ENCODE measurements around the gene TBCK.

The TBCK gene

DNA sequence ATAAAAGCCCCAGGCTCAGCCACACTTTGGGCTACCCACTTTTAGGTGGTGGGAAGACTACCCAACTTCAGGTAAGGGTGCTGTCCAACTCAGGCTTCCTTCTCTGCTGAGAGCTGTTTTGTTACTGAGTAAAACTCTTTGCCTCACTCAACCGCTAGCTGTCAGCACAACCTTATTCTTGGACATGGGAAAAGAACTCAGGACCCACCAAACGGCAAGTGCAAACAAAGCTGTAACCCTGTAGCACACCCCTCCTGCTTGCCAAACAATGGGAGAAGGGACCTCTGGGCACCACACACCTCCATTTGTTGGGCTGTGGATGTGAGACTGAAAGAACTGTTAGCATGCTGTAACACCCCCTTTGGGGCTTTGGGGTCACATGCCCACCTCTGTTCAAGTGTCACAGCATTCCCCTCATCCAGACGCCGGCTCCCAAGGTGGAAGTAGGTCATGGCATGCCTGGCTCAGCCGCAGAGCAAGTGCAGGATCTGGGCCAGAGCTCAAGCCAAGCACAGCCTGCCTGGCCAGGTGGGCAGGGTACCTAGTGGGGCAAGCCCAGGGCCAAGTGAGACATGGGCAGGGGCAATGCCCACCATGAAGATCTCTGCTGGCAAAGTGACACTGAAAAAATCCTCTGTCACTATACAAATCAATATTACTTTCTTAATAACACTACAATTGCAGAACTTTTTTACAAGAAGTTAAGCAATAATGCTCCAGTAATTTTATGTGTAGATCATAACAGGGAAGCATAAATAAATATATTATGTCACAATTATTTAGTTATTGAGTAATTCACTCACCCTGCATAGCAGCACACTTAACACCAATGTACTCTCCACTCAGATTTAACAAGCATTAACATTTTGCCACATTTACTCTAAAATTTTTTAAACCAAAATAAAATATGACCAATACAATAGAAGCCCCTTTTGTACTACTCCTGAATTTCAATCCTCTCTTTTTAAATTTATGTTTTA lies 107.2 kb downstream of the TBCK start:
- Histone ChIP-seq H3K27ac (ENCODE audit: low read length) (no peak overlapping the region), H3K36me3 (ENCODE audit: control insufficient read depth, low read depth, low read length) (no peaks in the 10 kb centered on the region), H3K27me3 (ENCODE audit: control insufficient read depth, insufficient read depth, low read length) (no peaks in the 10 kb centered on the region), H3K9me3 (ENCODE audit: control insufficient read depth, low read depth, low read length) (no peaks in the 10 kb centered on the region), H3K9ac (ENCODE audit: low read length) (no peak overlapping the region), H3K4me3 (ENCODE audit: low read length) (no peak overlapping the region), H3K4me1 (ENCODE audit: control insufficient read depth, low read depth, low read length) (peaks cover 7% of the 10 kb centered on the region)

DNA sequence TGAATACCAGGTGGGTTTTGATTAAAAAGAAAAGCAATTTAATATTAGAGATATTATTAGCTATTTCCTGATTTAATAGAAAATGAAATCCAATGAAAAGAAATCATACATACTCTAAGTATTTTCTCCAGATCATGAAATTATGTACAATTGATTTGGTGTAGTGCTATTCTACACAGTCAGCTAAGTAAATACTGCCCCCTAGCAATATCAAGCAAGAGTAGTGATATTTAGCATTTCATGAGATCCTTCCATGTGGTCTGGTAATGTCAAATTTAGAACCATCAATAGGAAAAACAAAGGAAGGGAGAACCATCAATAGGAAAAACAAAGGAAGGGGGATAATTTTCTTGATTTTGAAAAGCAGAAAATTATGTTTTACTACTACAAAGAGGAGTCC lies 114.6 kb downstream of the TBCK start:
- Histone ChIP-seq H3K9ac (ENCODE audit: low read length) (no peak overlapping the region), H3K27ac (ENCODE audit: low read length) (no peak overlapping the region), H3K4me3 (ENCODE audit: low read length) (no peak overlapping the region), H3K36me3 (ENCODE audit: control insufficient read depth, low read depth, low read length) (no peaks in the 10 kb centered on the region), H3K27me3 (ENCODE audit: control insufficient read depth, insufficient read depth, low read length) (no peaks in the 10 kb centered on the region), H3K9me3 (ENCODE audit: control insufficient read depth, low read depth, low read length) (no peaks in the 10 kb centered on the region), H3K4me1 (ENCODE audit: control insufficient read depth, low read depth, low read length) (no peaks in the 10 kb centered on the region)

DNA sequence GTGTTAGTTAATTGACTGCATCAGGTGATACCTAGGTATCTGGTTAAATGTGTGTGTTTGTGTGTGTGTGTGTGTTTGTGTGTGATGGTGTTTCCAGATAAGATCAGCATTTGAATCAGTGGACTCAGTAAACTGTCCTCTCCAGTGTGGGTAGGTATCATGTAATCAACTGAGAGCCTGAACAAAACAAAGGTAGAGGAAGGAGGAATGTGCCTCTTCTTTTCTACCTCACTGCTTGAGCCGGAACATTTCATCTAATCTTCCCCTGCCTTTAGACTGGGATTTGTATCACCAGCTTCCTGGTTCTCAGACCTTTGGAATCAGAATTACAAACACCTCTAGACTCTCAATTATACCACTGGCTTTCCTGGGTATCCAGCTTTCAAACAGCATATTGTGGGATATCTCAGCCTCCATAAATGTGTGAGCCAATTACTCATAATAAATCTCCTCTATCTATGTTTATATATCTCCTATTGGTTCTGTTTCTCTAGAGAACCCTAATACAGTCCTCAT lies 120.5 kb downstream of the TBCK start:
- Histone ChIP-seq H3K9me3 (ENCODE audit: control insufficient read depth, low read depth, low read length) (no peaks in the 10 kb centered on the region), H3K27me3 (ENCODE audit: control insufficient read depth, insufficient read depth, low read length) (no peaks in the 10 kb centered on the region), H3K27ac (ENCODE audit: low read length) (no peak overlapping the region), H3K4me1 (ENCODE audit: control insufficient read depth, low read depth, low read length) (no peaks in the 10 kb centered on the region), H3K9ac (ENCODE audit: low read length) (no peak overlapping the region), H3K4me3 (ENCODE audit: low read length) (no peak overlapping the region), H3K36me3 (ENCODE audit: control insufficient read depth, low read depth, low read length) (no peaks in the 10 kb centered on the region)

DNA sequence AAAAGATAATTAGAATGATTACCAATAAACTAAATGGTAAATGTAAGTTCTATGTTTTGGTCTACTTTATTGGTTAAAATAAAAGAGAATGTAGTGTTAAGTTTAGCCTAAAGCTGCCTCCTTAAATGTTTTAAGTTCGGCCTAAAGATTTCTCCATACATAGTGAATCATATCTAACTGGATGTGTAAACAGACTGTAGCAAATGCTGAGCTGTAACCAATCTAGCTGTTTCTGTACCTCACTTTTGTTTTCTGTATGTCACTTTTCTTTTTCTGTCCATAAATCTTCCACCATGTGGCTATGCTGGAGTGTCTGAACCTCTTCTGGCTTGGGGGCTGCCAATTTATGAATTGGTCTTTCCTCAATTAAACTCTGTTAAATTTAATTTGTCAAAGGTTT lies 121.2 kb downstream of the TBCK start:
- no peaks in the 10 kb centered on the region for H3K27me3 ChIP-seq (ENCODE audit: control insufficient read depth, insufficient read depth, low read length)
- H3K4me1 ChIP-seq (ENCODE audit: control insufficient read depth, low read depth, low read length): no peaks in the 10 kb centered on the region
- H3K36me3 ChIP-seq (ENCODE audit: control insufficient read depth, low read depth, low read length): no peaks in the 10 kb centered on the region
- no peak overlapping the region for H3K27ac ChIP-seq (ENCODE audit: low read length)
- no peak overlapping the region for H3K4me3 ChIP-seq (ENCODE audit: low read length)
- no peak overlapping the region for H3K9ac ChIP-seq (ENCODE audit: low read length)
- no peaks in the 10 kb centered on the region for H3K9me3 ChIP-seq (ENCODE audit: control insufficient read depth, low read depth, low read length)

DNA sequence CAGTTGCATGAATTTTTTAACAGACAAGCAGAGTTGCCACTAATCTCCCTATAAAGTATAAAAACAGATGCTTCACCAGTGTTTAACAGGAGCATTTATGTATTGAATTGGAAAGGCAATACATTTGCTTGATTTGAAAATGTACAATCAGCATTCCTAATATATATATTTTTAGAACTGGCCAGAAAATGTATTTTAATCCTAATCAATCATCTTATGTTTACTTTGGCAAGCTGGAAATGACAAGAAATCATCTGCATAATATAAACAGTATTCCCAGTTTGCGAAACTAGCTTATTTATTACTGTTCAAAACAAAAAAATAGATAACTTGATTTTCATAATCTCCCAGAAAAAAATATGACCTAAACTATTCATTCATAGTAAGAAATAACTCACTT lies 123.9 kb downstream of the TBCK start:
- no peaks in the 10 kb centered on the region for H3K9me3 ChIP-seq (ENCODE audit: control insufficient read depth, low read depth, low read length)
- H3K27me3 ChIP-seq (ENCODE audit: control insufficient read depth, insufficient read depth, low read length): no peaks in the 10 kb centered on the region
- H3K36me3 ChIP-seq (ENCODE audit: control insufficient read depth, low read depth, low read length): no peaks in the 10 kb centered on the region
- H3K27ac ChIP-seq (ENCODE audit: low read length): no peak overlapping the region
- H3K9ac ChIP-seq (ENCODE audit: low read length): no peak overlapping the region
- no peak overlapping the region for H3K4me3 ChIP-seq (ENCODE audit: low read length)
- no peaks in the 10 kb centered on the region for H3K4me1 ChIP-seq (ENCODE audit: control insufficient read depth, low read depth, low read length)

DNA sequence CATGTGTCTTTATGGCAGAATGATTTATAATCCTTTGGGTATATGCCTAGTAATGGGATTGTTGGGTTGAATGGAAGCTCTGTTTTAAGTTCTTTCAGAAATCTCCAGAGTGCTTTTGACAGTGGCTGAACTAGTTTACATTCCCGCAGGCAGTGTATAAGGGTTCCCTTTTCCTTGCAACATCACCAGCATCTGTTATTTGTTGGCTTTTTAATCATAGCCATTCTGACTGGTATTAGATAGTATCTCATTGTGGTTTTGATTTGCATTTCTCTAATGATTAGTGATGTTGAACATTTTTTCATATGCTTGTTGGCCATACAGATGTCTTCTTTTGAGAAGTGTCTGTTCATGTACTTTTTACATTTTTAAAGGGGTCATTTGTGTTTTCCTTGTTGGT lies 129.8 kb downstream of the TBCK start:
- Histone ChIP-seq H3K4me3 (ENCODE audit: low read length) (no peak overlapping the region), H3K27ac (ENCODE audit: low read length) (no peak overlapping the region), H3K4me1 (ENCODE audit: control insufficient read depth, low read depth, low read length) (no peaks in the 10 kb centered on the region), H3K36me3 (ENCODE audit: control insufficient read depth, low read depth, low read length) (no peaks in the 10 kb centered on the region), H3K9ac (ENCODE audit: low read length) (no peak overlapping the region), H3K27me3 (ENCODE audit: control insufficient read depth, insufficient read depth, low read length) (no peaks in the 10 kb centered on the region), H3K9me3 (ENCODE audit: control insufficient read depth, low read depth, low read length) (no peaks in the 10 kb centered on the region)

DNA sequence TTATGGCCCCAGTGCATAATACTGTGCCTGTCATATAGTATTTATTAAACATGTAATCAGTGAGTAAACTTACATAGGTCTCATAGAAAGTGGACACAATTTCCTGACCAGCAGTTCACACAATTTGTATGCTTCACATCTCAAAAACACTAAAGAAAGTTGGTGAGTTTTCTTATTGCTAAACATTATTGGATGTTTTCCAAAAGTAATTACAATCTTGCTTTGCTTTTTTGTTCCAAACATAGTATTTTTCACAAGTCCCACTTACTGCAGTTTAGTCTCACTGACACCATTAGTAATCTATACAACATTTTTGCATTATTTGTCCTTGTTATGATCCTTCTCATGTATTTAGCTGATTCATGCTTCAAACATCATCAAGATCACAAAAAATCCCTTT lies 132.5 kb downstream of the TBCK start:
- Histone ChIP-seq H3K36me3 (ENCODE audit: control insufficient read depth, low read depth, low read length) (no peaks in the 10 kb centered on the region), H3K27ac (ENCODE audit: low read length) (no peak overlapping the region), H3K27me3 (ENCODE audit: control insufficient read depth, insufficient read depth, low read length) (no peaks in the 10 kb centered on the region), H3K4me1 (ENCODE audit: control insufficient read depth, low read depth, low read length) (no peaks in the 10 kb centered on the region), H3K4me3 (ENCODE audit: low read length) (no peak overlapping the region), H3K9ac (ENCODE audit: low read length) (no peak overlapping the region), H3K9me3 (ENCODE audit: control insufficient read depth, low read depth, low read length) (no peaks in the 10 kb centered on the region)

DNA sequence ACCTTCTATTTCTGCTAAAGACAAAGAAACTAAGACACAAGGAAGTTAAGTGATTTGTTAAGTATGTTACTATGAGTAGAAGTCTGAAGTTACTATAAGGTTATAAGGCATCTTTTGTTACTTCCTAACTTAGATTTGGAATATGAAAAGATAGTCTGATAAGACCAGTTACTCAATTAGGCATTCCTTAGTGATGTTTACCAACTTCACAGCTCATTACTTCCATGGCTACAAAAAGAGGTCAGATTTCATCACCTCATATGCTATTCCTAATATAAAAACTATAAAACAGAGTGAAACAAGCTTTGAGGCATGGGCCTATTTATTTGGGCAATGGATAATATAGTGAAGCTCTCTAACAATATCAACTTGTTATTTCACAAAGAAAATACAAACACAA lies 143.1 kb downstream of the TBCK start:
- no peaks in the 10 kb centered on the region for H3K36me3 ChIP-seq (ENCODE audit: control insufficient read depth, low read depth, low read length)
- H3K9ac ChIP-seq (ENCODE audit: low read length): no peak overlapping the region
- no peak overlapping the region for H3K27ac ChIP-seq (ENCODE audit: low read length)
- no peaks in the 10 kb centered on the region for H3K4me1 ChIP-seq (ENCODE audit: control insufficient read depth, low read depth, low read length)
- H3K27me3 ChIP-seq (ENCODE audit: control insufficient read depth, insufficient read depth, low read length): no peaks in the 10 kb centered on the region
- H3K9me3 ChIP-seq (ENCODE audit: control insufficient read depth, low read depth, low read length): no peaks in the 10 kb centered on the region
- H3K4me3 ChIP-seq (ENCODE audit: low read length): no peak overlapping the region

DNA sequence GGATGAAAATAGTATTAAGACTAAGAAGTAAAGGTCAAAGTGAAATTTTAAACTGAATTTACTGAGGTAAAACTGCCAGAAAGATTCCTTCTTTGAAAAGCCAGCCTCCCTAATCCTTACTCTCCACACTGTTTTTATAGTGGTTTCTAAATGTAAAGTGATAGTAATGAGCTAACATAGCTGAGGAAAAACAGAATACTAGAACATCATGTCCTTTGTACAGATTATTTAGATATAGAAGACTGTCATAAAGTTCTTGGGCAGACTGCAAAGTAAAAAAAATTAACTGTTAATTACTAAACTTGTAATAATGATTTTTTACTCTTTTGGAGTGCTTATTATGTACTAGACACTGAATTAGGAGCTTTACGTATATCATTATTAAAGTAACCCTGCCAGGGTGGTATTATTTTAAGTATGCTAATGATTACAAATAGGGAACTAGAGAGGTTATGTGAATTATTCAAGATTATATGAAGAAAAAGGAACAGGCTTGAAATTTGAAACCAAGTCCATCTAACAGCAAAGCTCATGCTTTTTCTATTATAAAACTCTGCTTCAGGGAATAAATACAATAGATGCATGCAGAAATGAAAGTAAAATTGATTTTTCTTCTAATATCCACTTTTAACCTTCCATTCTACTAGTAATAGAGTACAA lies 150.5 kb downstream of the TBCK start:
- no peak overlapping the region for H3K4me3 ChIP-seq (ENCODE audit: low read length)

DNA sequence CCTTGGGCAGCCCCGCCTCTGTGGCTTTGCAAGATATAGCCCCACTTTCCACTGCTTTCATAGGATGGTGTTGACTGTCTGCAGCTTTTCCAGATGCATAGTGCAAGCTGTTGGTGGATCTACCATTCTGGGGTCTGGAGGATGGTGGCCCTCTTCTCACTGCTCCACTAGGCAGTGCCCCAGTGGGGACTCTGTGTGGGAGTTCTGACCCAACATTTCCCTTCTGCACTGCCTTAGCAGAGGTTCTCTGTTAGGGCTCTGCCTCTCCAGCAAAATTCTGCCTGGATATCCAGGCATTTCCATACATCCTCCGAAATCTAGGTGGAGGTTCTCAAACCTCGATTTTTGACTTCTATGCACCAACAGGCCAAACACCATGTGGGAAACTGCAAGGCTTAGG lies 153.7 kb downstream of the TBCK start:
- Histone ChIP-seq H3K4me3 (ENCODE audit: low read length) (no peak overlapping the region), H3K9me3 (ENCODE audit: control insufficient read depth, low read depth, low read length) (no peaks in the 10 kb centered on the region), H3K27me3 (ENCODE audit: control insufficient read depth, insufficient read depth, low read length) (no peaks in the 10 kb centered on the region), H3K36me3 (ENCODE audit: control insufficient read depth, low read depth, low read length) (no peaks in the 10 kb centered on the region), H3K27ac (ENCODE audit: low read length) (no peak overlapping the region), H3K4me1 (ENCODE audit: control insufficient read depth, low read depth, low read length) (no peaks in the 10 kb centered on the region), H3K9ac (ENCODE audit: low read length) (no peak overlapping the region)

More for the DNA sequence above, 150.5 kb downstream of the TBCK start:
- H3K4me1 ChIP-seq (ENCODE audit: control insufficient read depth, low read depth, low read length): no peaks in the 10 kb centered on the region
- H3K27me3 ChIP-seq (ENCODE audit: control insufficient read depth, insufficient read depth, low read length): no peaks in the 10 kb centered on the region
- H3K27ac ChIP-seq (ENCODE audit: low read length): no peak overlapping the region
- no peaks in the 10 kb centered on the region for H3K36me3 ChIP-seq (ENCODE audit: control insufficient read depth, low read depth, low read length)
- no peaks in the 10 kb centered on the region for H3K9me3 ChIP-seq (ENCODE audit: control insufficient read depth, low read depth, low read length)
- H3K9ac ChIP-seq (ENCODE audit: low read length): no peak overlapping the region

DNA sequence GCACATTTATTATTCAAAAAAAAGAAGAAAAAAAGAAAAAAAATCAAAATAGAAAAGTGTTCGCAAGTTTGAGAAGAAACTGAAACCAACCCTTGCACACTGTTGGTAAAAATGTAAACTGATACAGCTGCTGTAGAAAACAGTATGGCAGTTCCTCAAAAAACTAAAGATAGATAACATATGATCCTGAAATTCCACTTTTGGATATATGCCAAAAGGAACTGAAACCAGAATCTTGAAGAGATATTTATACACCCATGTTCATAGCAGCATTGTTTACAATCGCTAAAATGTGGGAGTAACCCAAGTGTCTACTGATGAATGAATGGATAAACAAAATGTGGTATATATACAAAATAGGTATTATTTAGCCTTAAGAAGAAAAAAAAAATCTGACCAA lies 155.4 kb downstream of the TBCK start:
- H3K4me3 ChIP-seq (ENCODE audit: low read length): no peak overlapping the region
- no peaks in the 10 kb centered on the region for H3K9me3 ChIP-seq (ENCODE audit: control insufficient read depth, low read depth, low read length)
- no peak overlapping the region for H3K9ac ChIP-seq (ENCODE audit: low read length)
- no peaks in the 10 kb centered on the region for H3K4me1 ChIP-seq (ENCODE audit: control insufficient read depth, low read depth, low read length)
- H3K27ac ChIP-seq (ENCODE audit: low read length): no peak overlapping the region
- H3K36me3 ChIP-seq (ENCODE audit: control insufficient read depth, low read depth, low read length): no peaks in the 10 kb centered on the region
- H3K27me3 ChIP-seq (ENCODE audit: control insufficient read depth, insufficient read depth, low read length): no peaks in the 10 kb centered on the region
